ENCODE measurements around the gene SLC25A42.

SLC25A42 gene

GRCh38 chr19:19050731-19051130 lies 13.1 kb upstream of the SLC25A42 start:
- DNase-seq (ENCODE audit: low read depth in 1 of 2, low spot score in 1 of 2), result no peak

GRCh38 chr19:19051478-19052213 lies 12.1 kb upstream of the SLC25A42 start:
- DNase-seq (ENCODE audit: low read depth in 1 of 2, low spot score in 1 of 2), result no peak

- no peak for DNase-seq (ENCODE audit: low read depth in 1 of 2, low spot score in 1 of 2)
Measured at GRCh38 chr19:19052921-19053320, 10.9 kb upstream of the SLC25A42 start.

GRCh38 chr19:19053508-19054314 lies 10.1 kb upstream of the SLC25A42 start:
- DNase-seq (ENCODE audit: low read depth in 1 of 2, low spot score in 1 of 2), result peak; percentile 32 to 36

GRCh38 chr19:19054315-19054938 lies 9.4 kb upstream of the SLC25A42 start:
- no peak for DNase-seq (ENCODE audit: low read depth in 1 of 2, low spot score in 1 of 2)

GRCh38 chr19:19054939-19055440 lies 8.8 kb upstream of the SLC25A42 start:
- no peak for DNase-seq (ENCODE audit: low read depth in 1 of 2, low spot score in 1 of 2)

- no peak for DNase-seq (ENCODE audit: low read depth in 1 of 2, low spot score in 1 of 2)
Measured at GRCh38 chr19:19055701-19056100, 8.1 kb upstream of the SLC25A42 start.

GRCh38 chr19:19056636-19057275 lies 7.0 kb upstream of the SLC25A42 start:
- no peak for DNase-seq (ENCODE audit: low read depth in 1 of 2, low spot score in 1 of 2)

GRCh38 chr19:19057317-19057716 lies 6.5 kb upstream of the SLC25A42 start:
- no peak for DNase-seq (ENCODE audit: low read depth in 1 of 2, low spot score in 1 of 2)

- DNase-seq (ENCODE audit: low read depth in 1 of 2, low spot score in 1 of 2), result no peak
Measured at GRCh38 chr19:19057720-19058119, 6.1 kb upstream of the SLC25A42 start.

GRCh38 chr19:19059018-19059836 lies 4.6 kb upstream of the SLC25A42 start:
- DNase-seq (ENCODE audit: low read depth in 1 of 2, low spot score in 1 of 2), result no peak

- DNase-seq (ENCODE audit: low read depth in 1 of 2, low spot score in 1 of 2), result no peak
Measured at GRCh38 chr19:19059837-19060611, 3.8 kb upstream of the SLC25A42 start.

- DNase-seq (ENCODE audit: low read depth in 1 of 2, low spot score in 1 of 2), result no peak
Measured at GRCh38 chr19:19061506-19061905, 2.3 kb upstream of the SLC25A42 start.

GRCh38 chr19:19062454-19063182 lies 1.2 kb upstream of the SLC25A42 start:
- no peak for DNase-seq (ENCODE audit: low read depth in 1 of 2, low spot score in 1 of 2)

- DNase-seq (ENCODE audit: low read depth in 1 of 2, low spot score in 1 of 2), result no peak
Measured at GRCh38 chr19:19064098-19064722, 416 bp downstream of the SLC25A42 start.

- DNase-seq (ENCODE audit: low read depth in 1 of 2, low spot score in 1 of 2), result no peak
Measured at GRCh38 chr19:19064811-19065745, 1.3 kb downstream of the SLC25A42 start.

- DNase-seq (ENCODE audit: low read depth in 1 of 2, low spot score in 1 of 2), result no peak
Measured at GRCh38 chr19:19067276-19068072, 3.7 kb downstream of the SLC25A42 start.
